ENCODE results near the gene COL4A5. TPM values are rescaled to one million over a fixed set of nuclear protein-coding genes. Genes with fewer than 3 reads are reported as not detected.

The COL4A5 gene
- total and polyA plus RNA-seq, 2 of the 8 experiments (the other 6 are each of a cell fraction or from before 2014, with no cell fraction given): 24.9 to 30.2 TPM

DNA sequence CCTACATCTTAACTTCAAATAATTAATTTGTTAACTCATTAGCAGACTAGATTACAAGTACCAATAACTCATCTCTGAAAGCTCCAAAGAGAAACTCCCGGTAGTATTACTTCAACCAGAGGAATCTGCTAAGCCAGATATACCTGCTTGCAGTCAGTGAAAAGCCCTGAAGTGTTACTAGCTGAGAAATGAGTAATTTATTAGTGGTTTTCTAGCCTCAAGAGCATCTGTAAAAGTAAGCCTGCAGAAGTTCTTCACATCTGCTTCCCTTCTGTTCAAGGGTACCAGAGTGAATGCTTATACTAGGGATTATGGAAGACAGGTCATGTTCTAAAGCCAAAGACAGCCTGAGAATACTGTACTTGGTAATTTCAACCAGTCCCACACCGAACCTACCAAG is 262.0 kb downstream of the COL4A5 start:
- no peak overlapping the region for H2BK5ac ChIP-seq (ENCODE audit: low read depth, low read length)
- no peak overlapping the region for H3K23ac ChIP-seq (ENCODE audit: insufficient read length)
- H3K79me2 ChIP-seq (ENCODE audit: control insufficient read depth in 1 of 2, insufficient read depth in 2 of 2, low read length in 2 of 2): no peaks in the 10 kb centered on the region
- no peak overlapping the region for H4K5ac ChIP-seq (ENCODE audit: insufficient read length, low read depth, low read length)
- no peak overlapping the region for H3K4me3 ChIP-seq (ENCODE audit: extremely low read depth in 1 of 4, insufficient read depth in 2 of 4, low read depth in 3 of 4, low read length in 4 of 4)
- no peaks in the 10 kb centered on the region for H3K9me3 ChIP-seq (ENCODE audit: insufficient read depth in 2 of 2, low read depth in 1 of 2, low read length in 1 of 2)
- CTCF ChIA-PET (ENCODE audit: partially characterized antibody): interaction anchor here (1.1 kb wide), 1 partner anchor 683 kb away, joined by 4 read pairs; no protein-coding TSS in a partner anchor
- no peak overlapping the region for H4K8ac ChIP-seq (ENCODE audit: extremely low read depth, insufficient read depth, low read length)
- H3K36me3 ChIP-seq (ENCODE audit: control insufficient read depth in 2 of 4, insufficient read depth in 4 of 4, low read length in 3 of 4): no peaks in the 10 kb centered on the region; a peak in 1 of 8 replicates
- no peak overlapping the region for H2BK20ac ChIP-seq (ENCODE audit: low read length)
- H3K4me1 ChIP-seq (replicated peaks in 1 of 4; ENCODE audit: control insufficient read depth in 3 of 4, insufficient read depth in 4 of 4, low read length in 3 of 4): no peaks in the 10 kb centered on the region
- no peak overlapping the region for H3K4me2 ChIP-seq (ENCODE audit: insufficient read depth in 1 of 2, low read depth in 2 of 2, low read length in 2 of 2)
- no peak overlapping the region for H3K4ac ChIP-seq (replicated peaks; ENCODE audit: insufficient read length, low read depth, low read length)
- H3K18ac ChIP-seq (ENCODE audit: extremely low read depth, low read length): no peak overlapping the region
- FAIRE-seq (no peak), DNase-seq (ENCODE audit: low read depth in 1 of 2, low spot score in 2 of 2) (no peak)
- H2AK5ac ChIP-seq (ENCODE audit: low read depth, low read length): no peak overlapping the region
- no peak overlapping the region for H2BK15ac ChIP-seq (ENCODE audit: low read length)
- WGBS, 2 experiments (ENCODE audit: extremely low coverage in 1 of 2, insufficient coverage in 1 of 2, insufficient read length in 1 of 2, insufficient replicate concordance in 2 of 2, low coverage in 1 of 2, low lambda C conversion rate in 2 of 2, missing lambda C conversion rate in 1 of 2): 100% methylated on average over 2 of the region's 2 CpGs; no CpG with 5 or more reads in 1 of the 2 experiments
- H3K23me2 ChIP-seq (ENCODE audit: low read depth, low read length): no peaks in the 10 kb centered on the region
- H3K14ac ChIP-seq (ENCODE audit: insufficient read length): no peak overlapping the region
- TF ChIP-seq JUND (IDR thresholded peaks at IDR 0.05; ENCODE audit: low read length): no peak
- no peak for TF ChIP-seq CHD1 (IDR thresholded peaks at IDR 0.05; ENCODE audit: low read depth, low read length)
- no peak overlapping the region for H4K91ac ChIP-seq (replicated peaks; ENCODE audit: insufficient read length, low read length)
- H2BK120ac ChIP-seq (replicated peaks; ENCODE audit: low read depth, low read length): no peak overlapping the region
- no peaks in the 10 kb centered on the region for H3K79me1 ChIP-seq (ENCODE audit: low read depth, low read length)
- no peak overlapping the region for H2AFZ ChIP-seq (ENCODE audit: low read length)
- H3K27me3 ChIP-seq (replicated peaks in 1 of 4; ENCODE audit: control insufficient read depth in 3 of 4, extremely low read depth in 1 of 4, insufficient read depth in 3 of 4, low read length in 3 of 4): no peaks in the 10 kb centered on the region
- POLR2A ChIA-PET (ENCODE audit: partially characterized antibody): no interaction called here
- H3K56ac ChIP-seq (replicated peaks; ENCODE audit: insufficient read length, low read depth, low read length): no peak overlapping the region
- no peak overlapping the region for H2BK12ac ChIP-seq (ENCODE audit: low read depth, low read length)
- no peaks in the 10 kb centered on the region for H4K20me1 ChIP-seq (replicated peaks in 1 of 2; ENCODE audit: control insufficient read depth in 1 of 2, insufficient read depth in 2 of 2, low read length in 2 of 2)
- H3K27ac ChIP-seq (ENCODE audit: low read depth, low read length): no peak overlapping the region
- H3K9ac ChIP-seq (replicated peaks in 1 of 4; ENCODE audit: extremely low read depth in 1 of 4, low read depth in 3 of 4, low read length in 3 of 4): no peak overlapping the region

Measured in H1 (cell line).